ENCODE results near the gene RINL.
"Not testable (repeated sequence)": the region's sequence is repeated elsewhere in the genome, so short reads cannot be mapped to it uniquely, and the experiment has no call there.

RINL gene

DNA sequence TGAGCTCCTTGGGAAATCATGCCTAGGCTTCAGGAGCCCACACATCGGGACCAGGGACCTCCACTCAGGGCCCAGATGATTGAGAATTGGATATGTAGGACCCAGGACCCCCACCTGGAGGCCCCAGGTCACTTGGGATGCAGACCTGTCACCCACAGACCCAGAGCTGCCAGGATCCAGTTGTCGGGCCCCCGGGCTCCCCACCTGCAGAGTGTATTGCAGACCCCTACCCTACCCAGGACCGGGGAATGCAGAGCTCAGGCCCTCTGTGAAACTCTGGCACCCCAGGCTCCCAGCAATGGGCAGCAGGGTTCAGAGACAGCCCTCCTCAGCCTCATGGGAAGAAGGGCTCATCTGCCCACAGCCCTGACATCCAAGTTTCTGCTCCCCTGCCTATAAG, 27.5 kb upstream of the RINL start:
- DNase-seq (ENCODE audit: low spot score), result no peak

DNA sequence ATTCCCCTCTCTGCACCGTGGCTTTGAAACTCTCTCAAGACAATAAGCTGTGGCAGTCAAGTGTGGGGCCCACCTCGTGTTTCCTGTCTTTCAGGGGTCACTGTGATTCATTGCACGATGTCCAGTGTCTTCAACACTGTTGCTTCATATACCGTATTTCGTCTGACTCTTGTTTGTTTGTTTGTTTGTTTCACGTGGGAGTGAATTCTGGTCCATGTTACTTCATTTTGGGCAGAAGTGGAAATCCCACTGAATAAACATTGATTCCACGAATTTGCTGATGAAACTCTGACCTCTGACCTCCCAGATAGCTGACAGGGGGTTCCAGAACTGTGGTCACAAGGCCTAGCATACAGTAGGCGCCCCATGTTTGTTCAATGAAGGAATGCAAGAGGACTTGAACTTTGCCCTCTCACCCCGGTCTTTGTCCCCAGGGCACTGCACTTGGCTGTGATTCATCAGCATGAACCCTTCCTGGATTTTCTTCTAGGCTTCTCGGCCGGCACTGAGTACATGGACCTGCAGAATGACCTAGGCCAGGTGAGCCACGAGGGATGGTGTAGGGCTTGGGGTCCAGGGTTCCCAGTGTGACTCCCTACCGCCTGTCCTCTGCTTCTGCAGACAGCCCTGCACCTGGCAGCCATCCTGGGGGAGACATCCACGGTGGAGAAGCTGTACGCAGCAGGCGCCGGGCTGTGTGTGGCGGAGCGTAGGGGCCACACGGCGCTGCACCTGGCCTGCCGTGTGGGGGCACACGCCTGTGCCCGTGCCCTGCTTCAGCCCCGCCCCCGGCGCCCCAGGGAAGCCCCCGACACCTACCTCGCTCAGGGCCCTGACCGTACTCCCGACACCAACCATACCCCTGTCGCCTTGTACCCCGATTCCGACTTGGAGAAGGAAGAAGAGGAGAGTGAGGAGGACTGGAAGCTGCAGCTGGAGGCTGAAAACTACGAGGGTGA, 26.8 kb upstream of the RINL start:
- DNase-seq (ENCODE audit: low spot score), result no peak

DNA sequence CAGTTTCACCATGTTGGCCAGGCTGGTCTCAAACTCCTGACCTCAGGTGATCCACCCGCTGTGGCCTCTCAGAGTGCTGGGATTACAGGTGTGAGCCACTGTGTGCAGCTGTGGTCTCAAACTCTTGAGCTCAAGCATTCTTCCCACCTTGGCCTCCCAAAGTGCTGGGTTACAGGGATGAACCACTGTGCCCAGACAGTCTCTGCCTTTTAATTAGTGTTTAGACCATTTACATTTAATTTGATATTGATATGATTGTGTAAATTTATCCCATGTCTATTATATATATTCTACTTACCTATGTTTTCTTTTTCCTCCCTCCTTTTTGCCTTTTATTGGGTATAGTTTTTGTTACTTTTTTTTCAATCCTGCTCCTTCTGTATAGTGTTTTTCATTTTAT, 23.6 kb upstream of the RINL start:
- DNase-seq (ENCODE audit: low spot score), result no peak

DNA sequence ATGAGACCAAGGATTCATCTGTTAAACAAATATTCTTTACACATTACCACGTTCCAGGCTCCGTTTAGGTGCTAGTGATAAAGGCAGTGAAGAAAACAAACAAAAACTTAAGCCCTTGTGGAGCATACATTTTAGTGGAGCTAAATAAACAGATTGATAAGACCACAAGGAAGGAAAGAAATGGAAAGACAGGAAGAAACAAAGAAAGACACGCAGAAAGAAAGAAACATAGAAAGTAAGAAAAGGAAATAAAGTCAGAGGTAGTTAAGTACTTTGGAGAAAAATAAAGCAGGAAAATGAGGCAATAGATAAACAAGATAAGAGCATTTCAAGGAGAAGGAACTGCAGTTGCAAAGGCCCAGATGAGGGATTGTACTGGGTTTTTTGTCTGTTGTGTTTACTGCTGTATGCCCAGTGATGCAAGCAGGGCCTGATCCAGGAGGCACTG, 22.7 kb upstream of the RINL start:
- no peak for DNase-seq (ENCODE audit: low spot score)

DNA sequence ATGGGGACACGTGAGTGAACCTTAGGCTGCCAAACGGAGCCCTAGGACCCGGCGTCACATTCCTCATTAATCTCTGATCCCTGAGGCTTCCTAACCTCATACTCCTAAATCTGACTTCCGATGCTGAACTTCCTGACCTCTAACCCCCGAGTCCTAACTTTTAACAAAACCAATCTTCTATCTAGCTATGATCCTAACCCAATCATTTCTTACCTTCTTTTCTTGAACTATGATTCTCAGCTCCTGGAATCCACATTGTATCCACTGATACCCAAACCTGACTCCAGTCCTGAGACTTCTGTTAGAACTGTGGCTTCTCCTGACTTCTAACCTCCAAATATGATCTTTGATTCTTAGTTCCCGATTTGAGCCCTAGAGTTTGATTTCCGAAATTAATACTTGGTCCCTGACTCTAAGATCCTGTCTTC, 22.1 kb upstream of the RINL start:
- DNase-seq (ENCODE audit: low spot score), result no peak

DNA sequence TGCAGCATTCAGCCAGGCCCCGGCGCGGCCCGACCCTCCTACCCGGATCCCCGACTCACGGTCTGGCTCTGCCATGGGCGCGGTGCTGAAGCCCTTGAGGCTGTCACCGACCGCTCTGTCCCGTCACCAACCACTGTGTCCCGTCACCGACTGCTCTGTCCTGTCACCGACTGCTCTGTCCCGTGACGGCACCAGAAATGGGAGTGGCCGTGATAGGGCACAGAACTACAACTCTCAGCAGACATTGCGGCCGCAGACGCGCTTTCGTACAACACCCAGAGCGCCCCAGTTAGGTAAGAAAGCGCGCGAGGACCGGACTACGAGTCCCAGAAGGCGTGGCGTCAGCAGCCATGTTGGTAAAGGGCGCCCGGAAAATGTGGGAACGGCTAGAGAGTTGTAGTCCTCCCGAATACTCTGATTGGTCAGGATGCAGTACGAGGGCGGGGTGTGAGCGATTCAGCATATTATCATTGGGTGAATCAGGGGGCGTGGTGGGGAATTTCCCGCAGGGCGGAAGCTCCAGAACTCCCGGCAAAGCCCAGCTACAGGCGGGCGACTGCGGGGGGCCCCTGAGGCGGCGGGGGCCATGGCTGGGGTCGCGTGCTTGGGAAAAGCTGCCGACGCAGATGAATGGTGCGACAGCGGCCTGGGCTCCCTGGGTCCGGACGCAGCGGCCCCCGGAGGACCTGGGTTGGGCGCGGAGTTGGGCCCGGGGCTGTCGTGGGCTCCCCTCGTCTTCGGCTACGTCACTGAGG, 21.5 kb upstream of the RINL start, which contains the start of the genes NFKBIB and SIRT2:
Gene NFKBIB, plus strand, starts transcription at position 523 of the 755 bp plus-strand sequence. Its CDS starts 64 bp downstream, at position 587.
Gene SIRT2, minus strand, starts transcription at position 172 of the 755 bp plus-strand sequence. Its CDS starts 97 bp downstream, at position 75.
- DNase-seq (ENCODE audit: low spot score), result peak; percentile 100

DNA sequence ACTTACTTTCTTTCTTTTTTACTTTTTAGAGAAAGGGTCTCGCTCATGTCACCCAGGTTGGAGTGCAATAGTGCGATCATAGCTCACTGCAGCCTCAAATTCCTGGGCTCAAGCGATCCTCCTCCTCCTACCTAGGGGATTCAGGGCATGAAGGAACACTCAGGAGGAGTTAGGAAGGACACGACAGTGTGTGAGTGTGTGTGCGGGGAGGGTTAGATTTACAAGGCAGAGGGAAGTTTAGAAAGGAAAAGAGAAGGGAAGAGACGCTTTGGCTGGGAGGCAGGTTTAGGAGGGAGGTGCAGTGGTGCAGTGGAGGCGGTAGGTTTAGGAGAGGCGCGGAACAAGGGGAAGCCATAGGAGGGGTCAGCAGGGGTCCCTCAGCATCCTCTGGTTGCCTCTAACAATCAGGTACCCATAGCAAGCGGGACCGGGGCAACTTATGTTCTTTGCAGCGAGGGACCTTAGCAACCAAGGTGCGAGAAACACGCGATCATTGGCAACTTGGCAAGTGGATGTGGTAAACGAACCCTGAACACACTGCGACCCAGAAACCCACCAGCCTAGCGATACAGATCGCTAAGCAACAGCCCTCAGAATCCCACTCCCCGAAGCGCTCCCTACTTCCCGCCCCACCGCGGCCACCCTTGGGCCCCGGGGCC, 20.8 kb upstream of the RINL start:
- no peak for DNase-seq (ENCODE audit: low spot score)

DNA sequence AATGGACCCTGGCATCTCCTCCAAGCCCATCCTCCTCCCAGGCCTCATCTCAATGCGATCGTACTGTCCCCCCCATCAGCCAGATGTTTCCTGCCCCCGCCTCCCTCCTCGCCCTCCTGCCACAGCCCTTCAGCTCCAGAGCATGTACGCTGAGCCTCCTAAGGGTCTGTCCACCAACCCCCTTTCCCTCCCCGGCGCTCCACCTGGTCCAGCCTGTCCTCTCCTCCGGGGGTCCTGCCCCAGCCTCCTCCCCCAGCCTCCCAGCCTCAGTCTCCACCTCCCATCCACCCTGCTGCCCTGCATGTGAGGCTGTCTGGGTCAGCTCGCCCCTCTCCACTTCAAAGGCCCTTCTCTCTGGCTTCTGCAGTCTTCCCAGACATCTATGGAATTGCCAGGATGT, 16.9 kb upstream of the RINL start:
- no peak for DNase-seq (ENCODE audit: low spot score)

DNA sequence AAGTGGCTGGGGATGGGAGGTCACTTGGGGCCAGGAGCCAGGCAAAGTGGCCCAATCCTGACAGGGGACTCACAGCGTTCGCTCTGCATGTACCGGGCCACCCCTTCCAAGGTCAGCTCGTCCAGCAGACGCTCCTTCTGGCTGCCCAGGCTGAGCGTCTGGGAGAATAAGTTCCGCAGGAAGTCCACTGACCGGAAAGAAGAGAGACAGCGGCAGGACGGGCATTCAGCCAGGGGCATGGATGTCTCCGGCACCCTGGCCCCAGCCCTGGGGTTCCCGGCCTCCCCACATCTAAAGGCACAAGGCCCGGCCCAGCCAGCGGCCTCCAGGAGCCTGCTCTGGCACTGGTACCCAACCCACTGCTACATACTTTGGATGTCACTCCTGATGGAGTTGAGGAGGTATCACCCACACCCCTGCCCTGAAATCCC, 15.3 kb upstream of the RINL start:
- DNase-seq (ENCODE audit: low spot score), result no peak

DNA sequence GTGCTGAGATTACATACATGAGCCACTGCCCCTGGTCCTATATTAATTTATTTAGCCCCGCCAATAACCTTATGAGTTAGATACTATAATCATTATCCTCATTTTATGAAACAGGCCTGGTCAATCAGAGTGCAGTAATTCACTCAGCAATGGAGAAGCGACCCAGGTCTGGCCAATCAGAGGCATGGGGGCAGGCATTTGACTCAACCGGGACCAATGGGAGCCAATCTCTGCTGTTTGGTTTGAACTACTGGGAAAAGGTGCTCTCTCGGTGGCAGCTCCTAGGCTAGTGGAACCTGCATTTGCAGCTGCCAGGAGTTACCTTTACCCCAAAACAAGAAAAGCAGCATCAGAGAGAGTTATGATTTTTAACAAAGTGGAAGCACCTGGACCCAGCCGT, 14.8 kb upstream of the RINL start:
- DNase-seq (ENCODE audit: low spot score), result no peak

DNA sequence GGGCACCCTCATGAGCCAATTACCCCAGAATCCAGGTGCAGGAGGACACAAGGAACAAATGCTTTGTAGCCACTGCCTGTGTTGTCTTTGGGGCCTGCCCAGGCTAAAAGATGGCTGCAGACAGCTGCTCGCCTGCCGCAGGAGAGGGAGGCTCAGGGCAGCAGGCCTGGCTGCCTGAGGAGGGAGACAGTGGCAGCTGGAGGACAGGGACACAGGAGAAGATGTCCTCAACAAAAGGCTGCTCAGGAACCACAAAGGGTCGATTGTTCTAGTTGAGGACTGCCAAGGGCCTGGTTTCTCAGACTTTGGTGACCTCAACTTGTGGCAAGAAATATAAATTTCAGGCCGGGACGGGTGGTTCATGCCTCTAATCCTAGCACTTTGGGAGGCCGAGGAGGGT, 13.7 kb upstream of the RINL start:
- DNase-seq (ENCODE audit: low spot score), result no peak

DNA sequence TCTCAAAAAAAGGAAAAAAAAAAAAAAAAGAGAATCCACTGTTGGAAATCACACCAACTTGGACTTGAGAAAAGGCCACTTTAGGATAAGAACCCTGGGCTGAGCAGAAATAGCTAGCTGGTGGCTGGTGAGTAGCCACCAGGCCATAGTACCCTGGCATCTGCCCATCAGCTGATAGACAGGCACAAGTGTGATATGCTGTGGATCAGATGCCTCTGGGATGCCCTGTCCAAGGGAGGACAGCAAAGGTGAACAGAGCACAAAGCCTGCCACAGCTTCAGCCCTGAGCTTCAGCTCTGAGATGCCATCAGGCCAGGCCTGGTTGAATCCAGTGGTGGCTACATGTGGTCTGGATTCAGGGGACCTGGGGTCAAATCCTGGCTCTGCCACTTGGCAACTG, 12.6 kb upstream of the RINL start:
- DNase-seq (ENCODE audit: low spot score), result no peak

DNA sequence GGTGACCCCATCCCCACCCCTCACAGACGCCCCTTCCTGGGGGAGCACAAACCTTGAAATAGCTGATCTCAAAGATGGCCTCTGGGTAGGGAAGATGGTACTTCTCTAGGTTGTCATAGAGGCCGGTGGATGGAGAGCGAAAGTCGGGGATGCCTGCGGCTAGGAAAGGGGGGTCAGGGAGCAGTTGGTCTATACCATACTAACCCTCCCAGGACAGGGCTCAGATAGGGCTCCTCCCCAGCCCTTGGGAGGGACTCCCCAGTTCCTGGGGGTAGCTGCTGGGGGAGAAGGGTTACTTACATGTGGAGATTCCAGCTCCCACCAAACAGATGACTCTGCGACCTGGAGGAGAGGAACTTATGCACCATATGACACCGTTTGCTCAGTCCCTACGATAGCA, 11.7 kb upstream of the RINL start:
- DNase-seq (ENCODE audit: low spot score), result no peak

DNA sequence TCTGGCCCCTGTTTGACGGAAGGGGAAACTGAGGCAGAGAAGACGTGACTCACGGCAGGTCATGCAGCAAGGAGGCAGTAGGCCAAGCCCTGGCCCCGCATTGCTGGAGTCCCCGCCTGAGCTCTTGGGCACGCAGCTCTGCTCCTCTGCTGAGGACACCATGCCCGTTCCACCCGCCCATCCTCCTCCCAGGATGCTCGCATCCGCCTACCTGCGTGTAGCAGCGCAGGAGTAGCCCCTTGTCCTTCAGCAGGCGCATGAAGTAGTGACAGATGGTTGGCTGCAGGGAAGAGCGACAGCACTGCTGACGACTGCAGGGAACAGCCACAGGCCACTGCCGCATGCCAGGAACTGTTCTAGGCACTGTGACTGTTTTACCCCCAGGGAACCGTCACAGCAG, 10.8 kb upstream of the RINL start:
- no peak for DNase-seq (ENCODE audit: low spot score)

DNA sequence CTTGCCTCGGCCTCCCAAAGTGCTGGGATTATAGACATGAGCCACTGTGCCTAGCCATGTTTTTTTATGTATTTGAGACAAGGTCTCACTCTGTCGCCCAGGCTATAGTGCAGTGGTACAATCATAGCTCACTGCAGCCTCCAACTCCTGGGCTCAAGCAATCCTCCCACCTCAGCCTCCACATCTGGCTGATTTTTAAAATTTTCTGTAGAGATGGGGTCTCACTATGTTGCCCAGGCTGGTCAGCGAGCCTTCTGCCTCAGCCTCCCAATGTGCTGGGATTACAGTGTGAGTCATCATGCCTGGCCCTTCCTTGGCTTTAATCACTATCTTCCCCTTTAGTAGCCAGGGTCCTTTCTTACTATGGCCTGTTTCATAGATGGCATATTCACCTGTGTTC, 6.6 kb upstream of the RINL start:
- DNase-seq (ENCODE audit: low spot score), result not testable (repeated sequence)

DNA sequence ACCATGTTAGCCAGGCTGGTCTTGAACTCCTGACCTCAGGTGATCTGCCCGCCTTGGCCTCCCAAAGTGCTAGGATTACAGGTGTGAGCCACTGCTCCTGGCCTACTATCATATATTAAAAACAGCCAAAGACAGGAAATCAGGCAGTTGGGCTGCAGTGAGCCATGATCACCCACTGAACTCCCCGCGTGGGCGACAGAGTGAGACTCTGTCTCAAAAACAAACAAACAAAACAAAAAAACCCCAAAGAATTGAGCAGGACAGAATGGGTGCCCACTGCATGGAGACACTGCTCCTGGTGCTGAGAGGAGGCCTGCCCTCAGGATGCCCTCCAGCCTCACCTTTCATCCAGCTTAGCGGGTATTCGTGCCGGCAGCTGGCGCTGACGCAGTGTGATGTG, 5.2 kb upstream of the RINL start:
- DNase-seq (ENCODE audit: low spot score), result no peak

DNA sequence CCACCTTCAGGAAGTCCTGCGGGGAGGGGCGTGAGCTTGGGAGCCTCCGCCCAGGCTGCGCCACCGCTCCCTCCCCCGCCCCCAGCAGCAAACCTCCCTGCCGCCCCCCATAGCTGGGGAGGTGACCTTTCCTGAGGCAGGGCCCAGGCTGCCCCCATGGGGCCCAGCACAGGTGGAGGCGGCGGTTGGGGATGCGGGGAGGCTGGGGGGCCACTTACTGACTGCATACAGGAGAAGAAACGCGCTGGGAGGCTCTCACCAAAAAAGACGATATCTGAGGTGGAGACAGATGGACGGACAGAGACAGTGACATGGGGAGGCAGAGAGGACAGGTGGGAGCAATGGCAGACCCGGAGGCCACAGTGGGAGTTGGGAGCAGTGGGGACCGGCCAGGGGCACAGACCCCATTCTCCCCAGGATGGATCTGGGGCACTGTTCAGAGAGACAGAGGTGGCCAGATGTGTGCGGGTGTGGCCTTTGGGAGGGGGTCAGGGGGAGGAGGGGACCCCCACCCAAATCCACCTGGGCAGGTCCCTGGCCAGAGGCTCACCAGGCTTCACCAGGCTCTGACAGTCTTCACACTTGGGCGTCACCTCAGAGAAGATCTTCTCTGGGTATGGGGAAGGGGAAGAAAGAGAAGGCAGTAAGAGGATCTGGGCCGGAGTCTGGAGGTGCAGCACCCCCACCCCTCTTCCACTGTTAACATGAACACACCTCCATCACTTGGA, 3.0 kb upstream of the RINL start:
- no peak for DNase-seq (ENCODE audit: low spot score)

DNA sequence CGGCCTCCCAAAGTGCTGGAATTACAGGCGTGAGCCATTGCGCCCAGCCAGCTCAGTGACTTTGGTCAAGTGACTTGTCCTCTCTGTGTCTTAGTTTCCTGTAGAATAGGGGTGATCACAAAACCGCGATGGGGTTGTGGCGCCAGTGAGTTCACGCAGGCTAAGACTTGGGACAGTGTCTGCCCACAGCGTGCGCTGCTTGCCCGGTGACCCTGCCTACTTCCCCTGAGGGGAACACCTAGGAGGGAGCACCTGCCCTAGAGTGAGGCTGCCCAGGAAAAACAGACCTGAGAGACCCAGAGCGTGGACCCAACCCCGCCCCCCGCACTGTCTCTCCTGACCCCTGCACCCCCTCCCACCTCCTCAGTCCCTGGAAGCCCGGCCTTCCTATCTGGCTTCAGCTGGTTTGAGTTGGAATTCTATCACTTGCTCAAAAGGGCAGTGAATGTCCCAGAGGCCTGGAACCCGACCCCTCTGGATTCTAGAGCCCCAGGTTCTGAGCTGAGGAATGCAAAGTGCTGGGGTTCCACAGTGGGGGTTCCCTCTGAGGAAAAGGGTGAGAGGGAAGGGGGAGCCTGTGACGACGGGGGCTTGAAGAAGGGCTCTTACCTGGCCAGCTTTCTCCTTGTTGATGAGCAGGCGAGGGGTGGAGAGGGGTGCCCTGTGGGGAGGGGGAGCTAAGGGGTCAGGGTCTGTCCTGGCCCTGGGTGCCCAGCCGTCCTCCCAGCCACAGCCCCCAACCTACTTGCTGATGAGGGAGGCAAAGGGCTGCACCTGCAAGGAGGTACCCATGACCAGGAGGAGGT, 2.2 kb upstream of the RINL start:
- no peak for DNase-seq (ENCODE audit: low spot score)

DNA sequence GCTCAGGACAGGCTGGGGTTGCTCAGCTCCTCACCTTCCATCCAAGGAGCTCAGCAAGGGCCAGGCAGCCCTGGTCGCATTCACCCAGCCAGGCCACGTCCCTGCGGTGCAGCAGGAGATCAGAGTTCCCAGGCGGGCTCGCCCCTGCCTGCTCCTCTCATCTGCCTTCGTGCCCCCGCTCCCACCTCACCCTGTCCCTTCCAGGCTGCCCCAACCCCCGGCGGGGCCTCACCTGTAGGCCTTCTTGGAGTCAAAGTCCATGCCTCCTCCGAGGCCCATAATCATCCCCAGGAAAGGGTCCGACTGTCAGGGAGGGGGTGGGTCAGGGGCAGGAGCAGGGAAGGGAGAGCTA, 1.3 kb upstream of the RINL start:
- DNase-seq (ENCODE audit: low spot score), result no peak

DNA sequence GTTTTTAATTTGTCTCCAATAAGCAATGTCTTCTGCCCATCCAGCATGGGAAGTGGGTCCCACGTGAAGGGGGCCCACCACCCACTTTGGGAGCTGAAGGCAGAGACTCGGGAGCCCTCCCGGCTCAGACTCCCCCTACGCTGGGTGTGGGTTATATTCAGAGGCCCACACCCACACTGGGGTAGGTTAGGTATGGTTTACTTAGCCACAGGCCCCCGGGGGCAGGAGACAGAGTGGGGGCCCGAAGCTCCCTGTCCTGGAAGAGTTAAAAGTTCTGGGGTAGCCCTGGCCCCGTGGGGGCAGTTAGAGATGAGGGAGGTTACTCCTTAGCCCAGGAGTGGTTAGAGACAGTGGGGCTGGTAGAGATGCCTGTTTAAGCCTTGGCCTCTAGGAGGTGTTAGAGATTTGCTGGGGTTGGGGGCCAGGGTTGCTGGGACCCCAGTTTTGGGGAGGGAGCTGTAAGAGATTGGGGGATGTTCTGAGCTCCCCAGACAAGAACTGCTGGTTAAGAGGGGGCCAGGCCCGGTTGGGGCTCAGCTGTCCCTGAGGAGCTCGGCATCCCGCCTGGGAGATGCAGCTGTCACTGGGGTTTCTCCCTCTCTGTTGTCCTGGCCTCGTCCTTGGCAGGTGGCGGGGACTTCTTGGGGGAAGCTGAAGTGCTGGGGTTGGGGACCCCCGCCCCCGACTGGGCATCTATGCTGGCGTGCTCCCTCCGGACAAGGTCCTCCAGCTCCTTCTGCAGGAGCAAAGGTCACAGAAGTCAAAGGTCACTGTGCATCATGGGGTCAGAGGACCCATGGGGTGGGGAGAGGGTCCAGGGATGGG, 712 bp upstream of the RINL start:
- DNase-seq (ENCODE audit: low spot score), result no peak
